Activated T-cell treated with anti-CD3 and anti-CD28 coated beads for 48 hours (primary cell): Measurements from ENCODE around the gene PNMT.
"Not testable (repeated sequence)": the region's sequence is repeated elsewhere in the genome, so short reads cannot be mapped to it uniquely, and the experiment has no call there.

Experiments
- DNase-seq: peaks from one replicate; pipeline ENCODE4 v3.0.0-alpha.2; 2020; ENCODE audit warnings: low read depth

PNMT gene

GRCh38 chr17:39709319-39709997 lies 41.2 kb downstream of the PNMT start:
- DNase-seq = no peak

DNA sequence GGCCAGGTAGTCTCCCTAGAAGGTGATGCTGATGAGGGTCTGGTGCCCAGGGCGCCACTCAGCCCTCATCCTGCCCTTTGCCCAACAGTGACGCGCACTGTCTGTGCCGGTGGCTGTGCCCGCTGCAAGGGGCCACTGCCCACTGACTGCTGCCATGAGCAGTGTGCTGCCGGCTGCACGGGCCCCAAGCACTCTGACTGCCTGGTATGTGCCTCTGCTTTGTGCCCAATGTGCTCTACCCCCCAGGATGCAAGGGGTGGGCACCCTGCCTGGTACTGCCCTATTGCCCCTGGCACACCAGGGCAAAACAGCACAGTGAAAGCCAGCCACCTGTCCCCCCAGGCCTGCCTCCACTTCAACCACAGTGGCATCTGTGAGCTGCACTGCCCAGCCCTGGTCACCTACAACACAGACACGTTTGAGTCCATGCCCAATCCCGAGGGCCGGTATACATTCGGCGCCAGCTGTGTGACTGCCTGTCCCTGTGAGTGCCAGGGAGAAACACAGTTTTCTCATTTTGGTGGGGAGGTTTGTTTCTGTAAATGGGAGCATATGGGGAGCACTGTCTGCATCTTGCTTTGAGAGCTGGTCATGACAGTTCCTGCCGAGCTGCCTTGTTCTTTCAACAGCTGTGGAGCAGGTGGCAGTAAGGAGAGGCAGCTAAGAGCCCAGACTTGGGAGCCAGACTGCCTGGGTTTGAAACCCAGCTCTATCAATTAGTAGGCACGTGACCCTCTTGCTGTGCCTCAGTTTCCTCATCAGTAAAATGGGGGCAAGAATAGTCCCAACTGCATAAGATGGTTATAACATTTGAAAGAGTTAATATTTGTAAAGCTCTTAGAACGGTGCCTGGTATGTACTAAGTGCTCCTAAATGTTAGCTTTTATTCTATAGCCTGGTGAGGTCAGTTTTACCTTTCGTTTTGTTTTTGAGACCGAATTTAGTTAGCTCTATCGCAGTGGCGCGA lies 42.0 kb downstream of the PNMT start:
- DNase-seq = no peak

GRCh38 chr17:39711071-39711470 lies 42.8 kb downstream of the PNMT start:
- DNase-seq = not testable (repeated sequence)

- DNase-seq = no peak
These were observed 43.6 kb downstream of the PNMT start for GRCh38 chr17:39711851-39712250.

DNA sequence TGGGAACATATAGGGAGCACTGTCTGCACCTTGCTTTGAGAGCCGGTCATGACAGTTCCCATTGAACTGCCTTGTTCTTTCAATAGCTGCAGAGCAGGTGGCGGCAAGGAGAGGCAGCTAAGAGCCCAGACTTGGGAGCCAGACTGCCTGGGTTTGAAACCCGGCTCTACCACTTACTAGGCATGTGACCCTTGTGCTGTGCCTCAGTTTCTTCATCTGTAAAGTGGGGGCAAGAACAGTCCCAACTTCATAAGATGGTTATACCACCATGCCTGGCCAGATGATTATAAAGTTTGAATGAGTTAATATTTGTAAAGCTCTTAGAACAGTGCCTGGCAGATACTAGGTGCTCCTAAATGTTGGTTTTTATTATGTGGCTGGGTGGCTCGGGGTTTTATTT lies 46.0 kb downstream of the PNMT start:
- no peak for DNase-seq

- DNase-seq = no peak
These were observed 47.3 kb downstream of the PNMT start for GRCh38 chr17:39715375-39716072.

- DNase-seq = no peak
These were observed 48.0 kb downstream of the PNMT start for GRCh38 chr17:39716073-39716818.

GRCh38 chr17:39716879-39717536 lies 48.8 kb downstream of the PNMT start:
- DNase-seq = no peak

- DNase-seq = no peak
These were observed 49.4 kb downstream of the PNMT start for GRCh38 chr17:39717660-39718059.

DNA sequence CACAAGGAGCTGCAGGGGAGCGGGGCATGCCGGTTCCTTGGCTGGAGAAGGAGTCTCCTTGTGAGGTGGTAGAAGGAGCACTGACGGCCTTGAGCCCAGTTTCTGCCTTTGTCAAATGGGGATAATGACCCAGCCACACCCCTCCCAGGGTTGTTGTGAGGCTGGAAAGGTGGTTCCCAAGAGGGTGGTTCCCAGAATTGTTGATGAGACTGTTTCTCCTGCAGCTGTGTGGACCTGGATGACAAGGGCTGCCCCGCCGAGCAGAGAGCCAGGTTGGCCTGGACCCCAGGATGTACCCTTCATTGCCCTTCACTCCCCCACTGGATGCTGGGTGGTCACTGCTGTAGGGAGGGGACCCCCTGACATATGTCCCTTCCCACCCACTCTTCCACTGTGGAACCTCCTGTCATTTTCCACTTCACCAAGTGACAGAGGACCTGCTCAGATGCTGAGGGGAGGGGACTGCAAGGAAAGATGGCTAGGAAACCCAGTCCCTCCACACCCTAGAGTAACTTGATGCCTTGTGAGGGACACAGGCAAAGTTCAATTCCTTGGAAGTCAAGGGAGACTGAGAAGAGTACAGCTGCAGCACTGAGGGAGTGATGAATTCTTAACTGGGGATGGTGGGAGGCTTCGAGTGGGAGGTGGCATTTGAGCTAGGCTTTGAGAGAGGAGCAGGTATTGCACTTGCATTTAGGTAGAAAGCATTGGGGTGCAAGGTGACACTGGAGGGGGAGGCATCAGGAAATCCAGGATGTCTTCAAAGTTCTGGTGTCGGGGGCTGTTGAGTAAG lies 51.5 kb downstream of the PNMT start:
- DNase-seq = no peak
